GM19238 (cell line): Measurements from ENCODE around the gene CIC.
A peak's percentile ranks its signal among the peaks of the same experiment; 100 is the strongest.

ENCODE experiments used
- DNase-seq: peaks from one replicate; pipeline ENCODE4 v3.0.0; 2011; ENCODE audit warnings: low spot score; ENCODE audit not compliant: insufficient read length

Gene CIC

DNA sequence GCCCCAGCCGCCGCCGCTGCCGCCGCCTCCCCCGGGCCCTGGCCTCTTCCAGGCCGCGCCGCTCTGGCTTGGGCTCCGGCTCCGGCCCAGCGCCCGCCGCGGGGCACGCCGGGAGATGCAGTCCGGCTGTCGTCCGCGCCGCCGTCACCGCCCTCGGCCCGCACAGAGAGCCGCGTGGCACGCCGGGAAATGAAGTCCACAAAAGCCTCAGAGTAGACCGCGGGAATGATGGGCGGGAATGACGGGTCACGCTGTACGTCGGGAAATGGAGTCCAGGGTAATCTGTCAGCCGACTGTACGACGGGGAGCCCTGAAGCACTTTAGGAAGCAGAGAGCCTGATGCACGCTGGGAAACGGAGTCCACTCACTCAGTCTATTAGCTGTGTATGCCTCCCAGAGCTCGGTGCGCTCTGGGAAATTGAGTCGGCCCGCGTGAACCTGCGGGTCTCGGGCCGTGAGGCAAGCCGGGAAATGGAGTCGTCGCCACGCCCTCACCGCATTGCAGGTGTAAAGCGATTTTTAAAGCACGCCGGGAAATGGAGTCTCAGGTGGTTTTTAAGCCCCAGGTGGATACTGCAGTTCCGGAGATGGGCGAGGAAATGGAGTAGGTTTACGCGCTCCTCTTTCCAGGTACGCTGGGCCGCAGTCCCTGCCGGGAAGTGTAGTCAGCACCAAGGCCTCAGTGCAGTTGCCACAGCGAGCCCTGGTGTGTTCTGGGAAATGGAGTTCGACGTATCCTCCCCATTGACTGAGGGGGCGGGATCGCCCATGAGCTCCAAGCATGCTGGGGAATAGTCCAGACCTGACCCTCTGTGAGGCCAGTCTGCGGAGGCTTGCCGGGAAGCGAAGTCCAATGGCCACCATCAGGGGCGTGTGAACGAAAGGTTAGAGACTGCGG lies 26.3 kb upstream of the CIC start, which contains the start of gene GSK3A:
Gene GSK3A (minus strand): TSS at position 91 of the 898 bp plus-strand sequence. CDS start 137 bp downstream, outside the sequence.
- DNase-seq, result peak; percentile 92

DNA sequence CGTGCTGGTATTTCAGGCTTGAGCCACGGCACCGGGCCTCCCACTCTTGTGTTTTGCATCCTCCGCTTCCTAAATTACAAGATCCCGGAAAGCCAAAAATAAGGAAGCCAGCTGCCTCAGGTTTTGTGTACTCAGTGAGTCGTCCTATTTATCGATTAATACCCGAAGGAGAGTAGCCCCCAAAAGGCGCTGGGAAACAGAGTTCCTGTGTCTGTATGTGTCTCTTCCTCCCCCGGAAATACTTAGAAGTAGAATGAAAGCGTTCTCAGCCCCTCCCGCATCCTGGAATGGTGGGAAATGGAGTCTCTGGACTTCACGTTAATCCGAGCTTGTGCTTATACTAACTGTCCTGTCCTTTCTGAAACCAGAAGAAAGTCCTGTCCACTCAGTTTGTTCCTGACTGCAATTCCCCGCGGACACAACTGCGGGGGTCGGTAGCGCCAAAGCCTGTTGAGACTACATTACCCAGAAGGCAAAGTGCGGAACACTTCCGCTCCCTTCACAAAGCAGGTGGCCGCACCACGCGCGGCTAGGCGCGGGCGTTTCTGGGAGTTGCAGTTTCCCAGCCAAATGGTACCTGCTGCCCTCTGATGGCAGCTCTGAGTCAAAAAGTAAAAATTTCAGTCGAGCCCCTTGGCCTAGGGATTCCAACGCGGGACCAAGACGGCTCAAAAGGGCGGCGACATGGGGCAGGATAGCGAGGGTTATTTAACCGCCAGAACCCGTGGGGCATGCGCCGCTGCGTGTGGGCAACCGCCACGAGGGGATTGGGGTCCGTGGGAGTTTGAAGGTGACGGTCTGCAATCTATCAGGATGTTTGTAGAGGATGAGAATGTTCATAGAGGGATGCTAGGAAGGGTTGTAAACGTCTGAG lies 24.5 kb upstream of the CIC start:
- DNase-seq, result peak; percentile 91

DNA sequence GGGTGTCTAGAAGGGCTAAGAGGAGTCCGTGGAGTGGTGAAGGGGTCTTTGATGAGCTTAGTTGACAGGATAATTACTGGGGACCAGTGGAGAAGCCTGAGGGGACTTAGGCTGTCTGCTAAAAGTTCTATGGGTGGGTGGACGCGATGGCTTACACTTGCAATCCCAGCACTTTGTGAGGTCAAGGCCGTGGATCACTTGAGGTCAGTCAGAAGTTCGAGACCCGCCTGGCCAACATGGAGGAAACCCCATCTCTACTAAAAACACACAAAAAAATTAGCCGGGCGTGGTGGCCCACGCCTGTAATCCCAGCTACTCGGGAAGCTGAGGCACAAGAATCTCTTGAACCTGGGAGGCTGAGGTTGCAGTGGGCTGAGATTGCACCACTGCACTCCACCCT lies 23.8 kb upstream of the CIC start:
- DNase-seq, result no peak

DNA sequence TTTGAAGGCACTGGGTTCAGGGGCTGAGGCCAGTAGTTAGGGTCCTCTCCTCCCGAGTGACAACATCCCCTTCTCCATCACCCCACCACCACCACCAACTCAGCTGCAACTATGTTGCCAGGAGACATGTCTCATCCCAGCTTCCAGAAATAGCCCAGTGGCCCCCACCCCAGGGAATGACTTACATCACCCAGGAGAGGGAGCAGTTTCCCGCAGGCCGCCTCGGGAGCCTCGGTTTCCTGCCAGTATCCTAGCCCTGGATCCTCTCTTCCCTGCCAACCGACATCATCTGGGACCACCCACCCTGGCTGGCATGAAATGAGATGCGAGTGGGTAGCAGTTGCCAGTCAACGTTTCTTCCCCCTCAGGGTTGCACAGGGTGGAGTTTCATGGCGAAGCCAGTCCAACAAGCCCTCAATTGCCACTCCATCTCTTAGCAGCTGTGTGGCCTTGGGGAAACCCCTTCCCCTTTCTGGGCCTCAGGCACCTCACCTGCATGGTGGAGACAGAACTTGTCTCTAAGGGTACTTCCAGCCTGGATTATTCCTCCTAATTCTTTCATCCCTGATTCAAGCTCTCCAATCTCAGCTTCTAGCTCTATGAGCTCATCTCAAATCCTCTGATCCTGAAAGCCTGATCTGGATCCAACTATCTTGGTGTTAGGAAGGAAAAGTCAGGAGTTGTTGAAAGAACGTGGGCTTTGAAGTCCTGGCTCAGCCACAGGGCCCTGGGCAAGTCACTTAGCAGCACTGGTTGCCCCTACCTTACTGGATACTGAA lies 22.7 kb upstream of the CIC start:
- DNase-seq, result no peak

DNA sequence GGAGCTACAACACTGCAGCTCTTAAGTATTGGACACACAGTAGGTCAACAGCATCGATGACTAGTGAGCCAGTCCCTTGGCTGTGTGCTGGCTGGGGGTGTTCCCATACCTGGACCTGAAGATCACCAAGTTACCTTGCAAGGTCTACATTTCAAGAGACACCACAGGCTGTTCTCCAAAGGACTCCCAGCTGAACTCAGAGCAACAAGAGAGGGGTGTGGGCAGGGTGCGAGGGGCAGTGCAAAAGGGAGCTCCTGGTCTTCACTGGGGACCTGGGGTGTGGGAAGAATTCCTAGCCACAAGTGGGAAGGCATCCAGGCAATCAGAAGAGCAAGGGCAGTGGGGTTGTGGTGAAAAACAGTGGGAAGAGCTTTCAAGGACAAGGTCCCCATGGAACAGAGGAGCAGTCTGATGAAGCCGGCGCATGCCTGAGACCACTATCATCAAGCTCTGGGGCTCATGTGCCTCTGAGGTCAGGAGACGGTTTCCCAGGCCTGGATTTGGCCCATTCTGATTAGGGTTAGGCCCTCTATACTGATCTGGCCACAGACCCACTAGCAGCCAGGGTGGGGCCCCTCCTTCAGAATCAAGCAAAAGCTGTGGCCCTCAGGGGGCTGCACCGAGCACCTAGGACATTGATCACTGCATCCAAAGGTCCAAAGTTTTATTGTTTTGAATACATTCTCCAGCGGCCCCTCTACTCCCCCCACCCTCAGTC lies 22.0 kb upstream of the CIC start:
- DNase-seq, result no peak

DNA sequence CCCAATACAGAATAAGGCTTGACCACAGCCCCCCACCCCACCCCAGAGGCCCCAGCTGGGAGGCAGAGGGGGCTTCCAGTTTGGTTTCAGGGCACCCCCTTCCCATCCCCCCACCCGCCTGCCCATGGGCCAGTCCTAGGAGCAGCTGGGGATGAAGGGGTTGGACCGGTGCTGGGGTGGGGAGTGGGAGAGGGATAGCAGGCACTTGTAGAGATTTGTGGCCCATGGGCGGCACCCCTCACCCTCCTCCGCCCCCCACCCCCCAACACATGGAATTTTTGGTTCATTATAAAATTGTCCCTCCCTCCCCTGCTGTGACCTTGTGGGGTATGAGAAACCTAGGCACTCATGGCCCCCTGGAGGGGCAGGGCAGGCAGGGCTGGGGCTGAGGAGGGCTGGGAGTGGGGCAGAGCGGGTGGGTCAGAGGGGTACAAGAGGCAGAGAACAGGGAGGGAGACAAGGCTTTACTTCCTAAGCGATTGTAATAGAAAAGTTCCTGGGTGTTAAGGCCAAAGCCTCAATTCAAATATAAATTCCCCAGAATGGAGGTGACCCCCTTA lies 21.3 kb upstream of the CIC start:
- no peak for DNase-seq

DNA sequence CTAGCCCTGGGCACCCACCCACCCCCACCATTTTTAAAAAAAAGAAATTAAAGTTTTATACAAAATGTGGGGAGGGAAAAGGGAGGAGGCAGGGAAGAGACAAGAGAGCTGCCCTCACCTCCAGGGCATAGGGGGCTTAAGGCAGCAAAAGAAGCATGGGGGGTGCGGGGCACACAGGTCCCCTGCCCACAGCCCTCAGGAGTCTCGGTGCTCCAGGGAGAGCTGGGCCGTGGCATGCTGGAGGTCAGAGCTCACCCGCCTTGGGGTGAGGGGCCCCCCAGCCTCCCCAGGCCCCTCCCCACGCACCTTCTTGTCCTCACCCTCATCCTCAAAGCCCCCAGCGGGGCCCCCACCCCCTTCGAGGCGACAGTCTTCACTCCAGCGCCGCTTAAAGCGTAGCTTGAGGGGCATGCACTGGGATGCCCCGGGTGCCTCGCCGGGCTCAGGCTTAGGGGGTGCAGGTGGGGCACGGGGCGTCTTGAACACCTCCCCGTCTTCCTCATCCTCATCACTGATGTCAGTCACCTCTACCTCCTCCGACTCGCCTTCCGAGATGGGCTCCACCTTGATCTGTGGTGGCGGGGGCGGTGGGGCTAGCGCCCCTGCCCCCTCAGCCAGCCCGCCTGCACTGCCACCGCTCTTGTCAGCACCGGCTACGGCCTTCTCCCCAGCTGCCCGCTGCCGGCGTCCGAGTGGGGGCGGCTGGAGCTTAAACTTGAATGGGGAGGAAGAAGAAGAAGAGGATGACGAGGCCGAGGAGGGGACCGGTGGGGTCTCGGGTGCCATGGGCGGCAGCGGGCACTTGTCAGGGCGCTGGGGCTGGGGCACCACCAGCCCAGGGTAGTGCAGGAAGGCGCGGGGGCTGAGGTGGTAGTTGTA lies 20.5 kb upstream of the CIC start:
- DNase-seq, result no peak

DNA sequence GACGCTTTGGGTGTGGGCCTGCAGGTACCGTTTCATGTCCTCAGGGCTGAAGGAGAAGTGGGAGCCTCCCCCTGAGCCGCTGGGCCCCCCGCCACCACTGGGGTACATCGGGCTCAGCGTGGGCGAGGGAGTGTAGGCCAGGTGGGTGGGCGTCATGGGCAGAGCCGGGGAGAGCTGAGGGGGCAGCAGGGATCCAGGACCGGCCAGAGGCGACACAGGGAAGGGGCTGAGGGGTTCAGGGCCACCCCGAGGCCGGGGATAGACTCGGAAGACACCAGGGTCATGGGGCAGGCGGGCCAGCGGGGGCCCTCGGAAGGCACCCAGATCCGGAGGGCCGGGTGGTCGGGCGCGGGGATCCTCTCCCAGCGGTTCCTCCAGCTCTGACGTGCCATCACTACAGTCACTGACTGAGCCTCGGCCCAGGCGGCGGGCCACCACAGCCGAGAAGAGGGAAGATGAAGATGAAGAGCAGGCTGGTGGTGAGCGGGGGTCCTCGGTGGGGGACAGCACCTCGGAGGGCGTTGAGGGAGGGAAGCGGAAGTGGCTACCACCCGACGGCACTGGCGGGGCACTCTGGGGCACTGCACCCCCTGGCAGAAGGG lies 19.8 kb upstream of the CIC start:
- no peak for DNase-seq

DNA sequence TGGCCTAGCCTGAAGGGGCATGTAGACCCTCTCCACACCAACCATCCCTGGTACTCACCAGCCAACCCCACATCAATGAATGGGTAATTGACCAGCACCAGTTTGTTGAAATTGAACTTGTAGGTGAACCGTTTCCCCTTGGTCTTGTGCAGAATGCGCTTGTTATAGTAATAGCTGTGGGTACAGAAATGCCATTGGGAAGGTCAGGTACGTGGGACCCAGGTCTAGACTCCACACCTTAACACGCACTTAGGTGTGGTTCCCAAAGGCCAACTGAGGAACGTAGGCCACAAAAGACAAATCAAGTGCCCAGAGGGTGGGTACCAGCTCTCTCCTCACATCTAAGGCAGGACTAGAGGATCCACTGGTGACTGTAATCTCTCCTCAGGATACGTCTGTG lies 19.3 kb upstream of the CIC start:
- DNase-seq, result no peak

DNA sequence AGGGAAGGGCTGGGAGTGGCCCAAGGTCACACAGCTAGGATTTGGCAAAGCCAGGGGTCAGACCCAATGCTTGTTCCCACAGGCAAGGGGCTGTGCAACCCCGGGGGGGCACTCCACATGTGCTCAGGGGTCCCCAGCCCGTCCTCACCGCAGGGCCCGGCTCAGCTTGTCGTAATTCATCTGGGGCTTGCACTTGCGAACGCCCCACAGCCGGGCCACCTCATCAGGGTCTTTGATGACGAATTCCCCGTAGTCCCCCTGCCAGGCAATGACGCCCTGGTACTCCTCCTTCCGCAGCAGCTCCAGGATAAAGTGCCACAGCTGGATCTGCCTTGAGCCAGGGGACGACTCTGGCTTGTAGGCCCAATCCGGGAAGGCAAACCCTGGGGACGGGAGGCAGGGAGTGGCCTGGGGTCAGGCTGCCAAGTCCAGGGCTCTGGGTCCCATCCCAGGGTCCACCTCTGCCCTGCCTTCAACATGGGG lies 18.8 kb upstream of the CIC start:
- no peak for DNase-seq

DNA sequence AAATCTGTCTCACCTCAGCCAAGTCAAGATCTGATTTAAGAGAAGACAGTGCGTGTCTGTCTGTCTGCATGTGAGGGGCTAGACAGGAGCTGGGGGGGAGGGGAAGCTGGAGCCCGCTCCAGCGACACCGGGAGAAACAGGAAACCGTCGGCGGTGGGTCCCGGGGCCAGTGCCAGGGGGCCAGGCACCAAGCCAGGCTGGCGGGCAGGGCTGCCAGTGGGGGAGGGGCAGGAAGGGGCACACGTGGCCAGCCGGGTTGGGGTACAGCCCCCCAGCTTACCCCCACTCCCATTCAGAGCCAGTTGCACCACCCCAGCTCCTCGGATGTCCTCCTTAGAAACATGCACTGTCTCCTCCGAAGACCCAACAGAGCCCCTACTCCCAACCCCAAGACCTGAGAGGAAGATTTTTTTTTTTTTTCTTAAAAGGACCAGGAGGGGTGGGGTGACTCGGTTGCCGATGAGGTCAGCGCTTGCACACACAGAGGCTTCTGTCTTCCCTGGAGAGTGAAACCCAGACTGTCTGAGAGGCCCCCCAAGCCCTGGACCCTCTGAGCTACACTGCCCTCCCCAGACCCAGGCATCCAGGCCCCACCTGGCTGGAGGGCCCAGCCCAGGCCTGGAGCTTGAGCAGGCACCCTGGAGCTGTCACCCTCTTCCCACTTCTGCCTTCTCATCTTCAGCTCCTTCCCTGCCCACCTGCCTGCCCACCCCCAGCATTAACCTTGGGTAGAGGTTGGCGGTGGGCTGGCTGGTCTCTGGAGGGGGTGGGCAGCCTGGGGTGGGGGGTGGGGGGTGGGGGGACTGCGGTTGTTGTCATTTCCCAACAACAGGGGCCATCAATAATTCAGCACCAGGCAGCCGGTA lies 18.2 kb upstream of the CIC start:
- DNase-seq, result no peak

DNA sequence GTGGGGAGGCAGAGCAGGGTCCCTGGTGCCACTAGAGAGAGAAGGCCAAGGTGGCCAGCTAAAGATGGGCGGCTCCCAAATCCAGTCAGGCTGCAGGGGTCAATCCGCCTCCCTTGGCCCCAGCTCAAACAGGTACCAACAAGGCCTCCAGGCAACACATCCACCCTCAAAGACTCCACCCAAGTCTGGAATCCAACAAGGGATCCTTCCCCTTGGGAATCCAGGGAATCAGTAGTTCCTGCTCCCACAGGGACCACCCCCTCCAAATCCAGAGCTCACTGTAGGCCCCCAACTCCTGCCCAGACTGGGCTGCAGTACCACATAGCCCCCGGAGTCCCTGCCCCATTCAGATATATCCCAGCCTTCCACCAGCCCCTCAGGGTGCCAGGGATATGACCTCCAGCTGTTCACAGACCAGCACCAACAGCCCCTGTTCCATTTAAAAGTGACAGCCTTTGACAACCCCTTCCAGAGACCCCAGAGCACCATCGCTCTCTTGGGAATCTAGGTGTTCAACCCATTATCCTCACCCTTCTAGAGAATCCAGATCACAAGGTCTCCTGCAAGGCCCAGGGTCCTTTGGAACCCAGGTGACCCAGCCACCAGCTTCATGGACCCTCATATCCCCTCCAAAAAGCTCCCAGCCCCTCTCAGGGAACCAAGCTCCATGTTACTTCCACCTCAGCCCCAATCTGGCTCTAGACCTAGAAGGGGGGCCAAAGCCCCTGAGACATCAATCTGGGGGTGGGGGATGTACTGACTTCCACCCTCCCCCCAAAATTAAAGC lies 17.3 kb upstream of the CIC start:
- DNase-seq, result no peak

DNA sequence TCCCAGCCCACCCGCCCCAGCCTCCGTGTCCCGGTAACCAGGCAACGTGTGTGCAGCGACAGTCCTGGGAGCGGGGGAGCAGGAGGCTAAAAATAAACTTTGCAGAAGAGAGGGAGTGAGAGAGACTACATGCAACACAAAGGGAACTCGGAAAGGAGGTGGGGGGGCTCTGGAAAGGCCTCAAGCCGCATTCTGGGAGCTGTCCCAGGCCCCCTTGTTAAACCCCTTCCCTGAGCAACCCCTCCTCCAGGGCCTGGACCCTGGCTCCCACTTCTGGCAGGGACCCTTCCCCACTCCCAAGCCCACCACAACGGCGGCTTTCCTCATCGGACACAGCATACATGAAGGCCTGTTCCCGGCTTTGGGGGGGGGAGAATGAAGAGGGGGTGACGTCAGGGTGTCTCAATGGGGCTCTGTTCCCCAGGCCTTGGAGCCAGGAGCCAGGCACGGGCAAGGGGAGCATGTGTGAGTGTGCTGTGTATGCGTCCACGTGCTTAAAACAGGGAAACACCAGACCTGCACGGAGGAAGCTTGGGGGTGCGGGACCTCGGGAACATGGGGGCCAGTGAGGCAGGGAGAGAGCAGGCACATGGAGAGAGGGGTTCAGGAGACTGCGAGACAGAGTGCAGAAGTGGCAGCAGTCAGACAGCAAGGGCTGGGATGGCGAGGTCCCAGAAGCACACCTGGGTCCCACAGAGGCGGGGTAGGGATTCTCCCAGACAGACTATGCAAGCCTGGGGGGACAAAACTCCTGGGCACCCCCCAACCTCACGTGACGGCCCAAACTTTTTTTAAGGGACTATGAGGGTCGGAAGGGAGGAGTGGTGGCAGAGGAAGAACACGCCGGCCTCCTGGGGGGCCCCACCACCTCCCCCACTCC lies 16.4 kb upstream of the CIC start:
- no peak for DNase-seq

DNA sequence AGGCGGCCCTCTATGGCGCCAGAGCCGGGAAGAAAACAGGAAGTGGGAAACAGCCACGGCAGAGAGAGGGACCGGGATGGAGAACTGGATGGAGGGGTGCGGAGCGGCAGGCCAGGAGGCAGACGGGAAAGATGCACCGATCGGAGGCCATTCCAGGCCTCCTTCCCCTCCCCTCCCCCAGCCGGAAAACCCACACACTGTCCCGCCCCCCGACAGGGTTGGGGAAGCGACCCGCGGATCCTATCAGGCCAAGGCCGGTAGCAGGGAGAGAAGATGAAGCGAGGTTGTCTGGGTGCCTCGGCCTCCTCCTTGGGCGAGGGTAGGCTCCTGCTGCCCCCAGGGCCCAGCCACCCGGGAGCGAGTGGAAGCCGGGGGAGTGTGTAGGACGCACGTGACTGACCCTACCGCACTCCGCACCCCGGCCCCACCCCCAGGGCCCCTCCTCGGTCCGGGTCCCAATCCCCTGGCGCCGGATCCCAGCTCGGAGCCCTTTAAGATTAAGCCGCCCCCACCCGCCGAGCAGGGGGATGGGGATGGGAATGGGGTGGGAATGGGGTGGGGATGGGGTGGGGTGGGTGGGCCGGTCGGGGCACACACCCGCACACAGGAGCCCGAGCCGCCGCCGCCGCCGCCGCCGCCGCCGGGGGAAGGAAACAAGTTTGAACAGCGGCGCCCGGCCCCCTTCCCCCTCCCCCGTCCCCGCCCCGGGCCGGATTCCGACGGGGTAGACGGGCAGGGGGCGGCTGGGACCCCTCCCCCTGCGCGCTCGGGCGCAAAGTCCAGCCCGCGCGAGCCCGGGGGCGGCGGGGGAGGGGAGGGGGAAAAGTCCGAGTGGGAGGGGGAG lies 15.6 kb upstream of the CIC start:
- DNase-seq, result peak; percentile 77

DNA sequence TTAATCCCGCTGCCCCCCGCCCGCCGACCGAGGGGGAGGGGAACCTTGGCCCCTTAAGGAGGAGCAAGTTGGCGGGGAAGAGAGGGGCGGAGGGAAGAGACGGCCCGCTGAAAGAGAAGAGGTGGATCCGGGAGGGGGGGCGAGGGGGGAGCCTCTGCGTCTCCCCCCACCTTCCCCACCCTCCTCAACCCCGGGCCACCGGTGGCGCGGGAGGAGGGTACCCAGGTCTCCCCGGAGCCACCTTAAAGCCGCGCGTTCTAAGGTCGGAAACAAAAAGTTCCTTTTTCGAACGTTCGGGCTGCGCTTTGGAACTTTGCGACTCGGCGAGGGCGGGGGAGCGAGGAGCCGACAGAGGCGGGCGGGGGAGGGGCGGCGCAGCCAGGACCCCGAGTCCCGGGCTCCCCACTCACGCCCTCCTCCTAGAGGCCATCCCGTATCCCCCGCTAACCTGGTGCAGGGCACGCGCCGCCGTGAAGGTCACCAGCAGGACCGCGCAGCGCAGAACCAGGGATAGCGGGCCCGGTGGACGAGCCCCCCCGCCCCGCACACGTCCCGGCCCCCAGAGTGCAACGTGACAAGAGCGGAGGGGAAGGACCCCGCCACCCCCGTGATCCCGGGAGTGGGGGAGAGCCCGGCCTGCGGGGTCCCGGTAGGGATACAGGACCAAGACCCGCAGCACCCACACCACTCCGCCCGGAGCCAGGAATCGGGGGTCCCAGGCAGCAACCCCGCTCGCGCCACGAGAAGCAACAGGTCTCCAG lies 14.8 kb upstream of the CIC start:
- peak; percentile 73 for DNase-seq
